ENCODE data around the gene ARHGAP18.
"Not testable (repeated sequence)": the region's sequence is repeated elsewhere in the genome, so short reads cannot be mapped to it uniquely, and the experiment has no call there.

Gene ARHGAP18

DNA sequence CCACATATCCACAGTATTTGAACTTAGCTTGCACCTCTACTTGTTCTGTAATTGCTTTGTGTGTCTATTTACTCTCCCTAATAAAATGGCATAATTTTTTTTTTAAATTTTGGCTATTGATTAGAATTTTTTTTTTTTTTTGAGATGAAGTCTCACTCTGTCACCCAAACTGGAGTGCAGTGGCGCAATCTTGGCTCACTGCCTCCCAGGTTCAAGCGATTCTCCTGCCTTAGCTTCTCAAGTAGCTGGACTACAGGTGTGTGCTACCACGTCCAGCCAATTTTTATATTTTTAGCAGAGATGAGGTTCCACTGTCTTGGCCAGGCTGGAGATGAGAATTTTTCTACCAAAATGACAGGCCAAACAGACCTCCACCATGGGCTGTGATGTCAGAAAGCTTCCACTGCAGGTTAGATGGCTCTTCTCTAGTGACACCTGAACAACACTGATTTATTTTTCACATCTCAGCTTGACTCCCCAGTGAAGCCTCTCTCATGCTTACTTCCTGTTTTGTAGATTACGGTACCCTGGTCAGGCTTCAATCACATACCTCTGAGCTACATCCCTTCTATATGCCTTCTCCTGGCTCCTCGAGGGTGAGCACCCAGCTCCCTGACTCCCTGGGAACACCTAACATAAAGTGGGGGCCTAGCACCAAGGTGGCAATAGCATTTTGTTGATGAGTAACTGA lies 112.8 kb downstream of the ARHGAP18 start:
- H3K4me3 ChIP-seq (ENCODE audit: low read depth, low read length) = no peak overlapping the region

- H3K4me3 ChIP-seq (ENCODE audit: low read depth, low read length) = no peak overlapping the region
These were observed 113.5 kb downstream of the ARHGAP18 start for GRCh38 chr6:129596522-129596921.

- no peak overlapping the region for H3K4me3 ChIP-seq (ENCODE audit: low read depth, low read length)
These were observed 116.8 kb downstream of the ARHGAP18 start for GRCh38 chr6:129593233-129593564.

DNA sequence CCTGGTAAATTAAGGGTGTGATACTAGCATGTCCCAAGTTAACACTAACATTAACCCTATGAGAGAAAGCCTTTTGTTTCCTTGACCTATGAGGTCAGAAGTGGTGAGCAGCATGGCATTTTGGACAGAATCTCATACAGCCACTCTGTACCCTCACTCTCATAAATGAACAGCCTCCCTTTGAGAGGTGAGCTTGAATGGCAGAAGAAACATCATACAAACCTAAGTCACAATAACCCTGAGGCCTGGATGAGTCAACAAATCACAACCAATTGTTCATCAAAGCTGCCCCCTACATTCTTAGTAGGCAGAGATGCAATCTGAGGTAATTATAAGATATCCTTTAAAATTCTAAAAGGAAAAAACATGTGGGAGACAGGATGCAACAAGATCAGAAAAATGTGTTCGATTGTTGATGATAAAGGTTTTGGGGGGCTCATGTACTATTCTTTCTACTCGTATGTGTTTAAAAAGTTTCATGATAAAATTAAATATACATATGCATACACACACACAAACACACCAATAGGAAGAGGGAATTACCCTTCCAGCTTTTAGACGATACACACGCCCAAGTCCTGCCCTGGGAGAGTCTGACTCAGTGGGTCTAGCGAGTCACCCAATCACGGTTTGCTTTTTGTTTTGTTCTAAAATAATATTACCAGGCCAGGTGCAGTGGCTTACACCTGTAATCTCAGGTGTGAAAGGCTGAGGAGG lies 117.3 kb downstream of the ARHGAP18 start:
- no peak overlapping the region for H3K4me3 ChIP-seq (ENCODE audit: low read depth, low read length)

- no peak overlapping the region for H3K4me3 ChIP-seq (ENCODE audit: low read depth, low read length)
These were observed 119.5 kb downstream of the ARHGAP18 start for GRCh38 chr6:129590408-129591022.

- H3K4me3 ChIP-seq (ENCODE audit: low read depth, low read length) = no peak overlapping the region
These were observed 123.2 kb downstream of the ARHGAP18 start for GRCh38 chr6:129586815-129587214.

GRCh38 chr6:129583866-129584265 lies 126.1 kb downstream of the ARHGAP18 start:
- no peak overlapping the region for H3K4me3 ChIP-seq (ENCODE audit: low read depth, low read length)

DNA sequence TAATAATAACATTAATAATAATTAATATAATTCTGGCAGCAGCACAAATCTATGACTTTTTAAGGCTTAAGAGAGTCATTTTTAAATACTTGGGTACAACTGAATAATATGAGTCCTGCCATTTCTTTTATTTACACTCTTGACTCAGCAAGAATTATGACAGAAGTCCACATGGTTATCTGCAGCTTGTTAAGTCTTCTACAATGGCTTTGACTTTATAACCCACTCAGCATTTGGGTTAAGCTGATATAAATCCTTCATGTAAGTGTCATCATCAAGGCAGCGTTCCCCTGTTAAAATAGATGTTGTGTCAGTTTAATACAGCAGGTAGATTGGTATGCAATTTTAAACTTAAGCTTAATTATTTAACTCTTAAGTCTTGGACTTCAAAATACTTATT lies 131.7 kb downstream of the ARHGAP18 start:
- H3K4me3 ChIP-seq (ENCODE audit: low read depth, low read length) = no peak overlapping the region

- H3K4me3 ChIP-seq (ENCODE audit: low read depth, low read length) = no peak overlapping the region
These were observed 132.3 kb downstream of the ARHGAP18 start for GRCh38 chr6:129577691-129578090.

- H3K4me3 ChIP-seq (ENCODE audit: low read depth, low read length) = no peak overlapping the region
These were observed 133.5 kb downstream of the ARHGAP18 start for GRCh38 chr6:129576456-129576855.

GRCh38 chr6:129575378-129576118 lies 134.4 kb downstream of the ARHGAP18 start:
- no peak overlapping the region for H3K4me3 ChIP-seq (ENCODE audit: low read depth, low read length)

GRCh38 chr6:129574605-129575004 lies 135.4 kb downstream of the ARHGAP18 start:
- H3K4me3 ChIP-seq (ENCODE audit: low read depth, low read length) = not testable (repeated sequence)

DNA sequence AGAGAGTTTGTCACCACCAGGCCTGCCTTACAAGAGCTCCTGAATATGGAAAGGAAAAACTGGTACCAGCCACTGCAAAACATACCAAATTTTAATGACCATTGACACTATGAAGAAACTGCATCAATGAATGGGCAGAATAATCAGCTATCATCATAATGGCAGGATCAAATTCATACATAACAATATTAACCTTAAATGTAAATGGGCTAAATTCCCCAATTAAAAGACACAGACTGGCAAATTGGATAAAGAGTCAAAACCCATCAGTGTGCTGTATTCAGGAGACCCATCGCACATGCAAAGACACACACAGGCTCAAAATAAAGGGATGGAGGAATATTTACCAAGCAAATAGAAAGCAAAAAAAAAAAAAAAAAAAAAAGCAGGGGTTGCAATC lies 139.0 kb downstream of the ARHGAP18 start:
- not testable (repeated sequence) for H3K4me3 ChIP-seq (ENCODE audit: low read depth, low read length)

DNA sequence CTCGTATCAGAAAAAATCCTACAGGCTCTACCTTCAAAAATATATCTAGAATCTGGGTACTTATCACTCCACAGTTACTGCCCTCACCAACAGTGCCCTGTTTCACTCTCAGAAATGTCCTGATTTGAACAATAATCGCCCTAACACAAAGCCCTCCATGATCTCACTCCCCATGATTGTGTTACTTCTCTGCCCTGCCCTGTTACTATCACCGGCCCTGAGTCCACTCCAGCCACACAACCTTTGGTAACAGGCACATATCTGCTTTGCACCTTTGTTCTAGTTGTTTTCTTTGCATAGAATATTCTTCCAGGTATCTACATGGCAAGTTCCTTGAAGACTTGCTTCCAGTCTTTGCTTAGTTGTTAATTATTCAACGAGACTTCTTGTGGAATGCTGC lies 142.0 kb downstream of the ARHGAP18 start:
- no peak overlapping the region for H3K4me3 ChIP-seq (ENCODE audit: low read depth, low read length)

DNA sequence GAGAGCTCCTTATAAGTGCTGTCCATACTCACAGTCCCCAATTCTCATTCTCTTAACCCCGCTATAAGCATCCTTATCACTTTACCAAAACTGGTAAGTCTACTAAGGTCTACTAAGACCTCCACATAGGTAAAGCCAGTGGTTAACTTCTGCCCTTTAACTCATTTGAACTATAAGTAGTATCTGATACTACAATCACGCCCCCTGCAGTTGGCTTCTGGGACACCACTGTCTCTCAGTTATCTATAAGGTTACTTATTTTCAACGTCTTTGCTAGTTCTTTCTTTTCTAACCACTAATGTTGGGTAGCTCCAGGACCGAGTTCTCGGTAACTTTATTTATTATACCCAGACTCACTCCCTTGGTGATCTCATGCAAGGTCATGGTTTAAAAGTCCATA lies 142.6 kb downstream of the ARHGAP18 start:
- H3K4me3 ChIP-seq (ENCODE audit: low read depth, low read length) = no peak overlapping the region

DNA sequence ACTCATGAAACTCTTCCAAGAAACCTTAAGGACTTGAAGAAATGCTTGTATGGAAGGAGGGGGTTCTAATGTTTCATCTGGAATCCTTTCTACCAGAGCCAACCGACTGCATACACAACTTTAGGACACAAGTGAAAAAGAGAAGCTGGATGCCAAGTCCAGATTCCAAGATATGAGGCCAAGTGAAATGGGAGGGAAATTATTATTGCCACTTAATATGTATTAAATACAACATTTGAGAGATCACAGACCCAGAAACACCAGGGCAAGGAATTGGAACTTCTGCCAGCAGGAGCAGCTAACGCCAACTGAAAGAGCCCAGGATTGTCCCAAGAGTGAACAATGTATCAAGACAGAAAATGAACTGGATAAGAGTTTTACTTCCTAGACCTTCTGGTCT lies 144.2 kb downstream of the ARHGAP18 start:
- H3K4me3 ChIP-seq (ENCODE audit: low read depth, low read length) = no peak overlapping the region

DNA sequence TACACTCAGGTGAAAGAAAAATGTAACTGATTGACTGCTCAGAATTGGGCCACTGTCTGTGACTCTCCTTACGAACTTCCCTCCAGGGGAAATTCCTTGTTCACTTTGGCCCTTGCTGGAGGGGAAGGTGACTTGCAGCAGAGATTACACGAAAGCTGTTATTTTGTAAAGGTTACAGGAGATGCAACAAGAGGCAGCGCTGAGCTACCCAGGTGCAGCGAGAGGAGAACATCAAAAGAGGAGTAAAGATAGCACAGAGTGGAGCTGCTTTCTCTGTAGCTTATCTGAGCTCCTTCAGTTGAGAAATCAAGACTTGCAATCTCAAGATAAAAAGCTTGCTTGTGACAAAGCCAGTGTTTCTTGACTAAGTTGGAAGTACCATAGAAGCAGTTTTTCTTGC lies 144.6 kb downstream of the ARHGAP18 start:
- H3K4me3 ChIP-seq (ENCODE audit: low read depth, low read length) = no peak overlapping the region

DNA sequence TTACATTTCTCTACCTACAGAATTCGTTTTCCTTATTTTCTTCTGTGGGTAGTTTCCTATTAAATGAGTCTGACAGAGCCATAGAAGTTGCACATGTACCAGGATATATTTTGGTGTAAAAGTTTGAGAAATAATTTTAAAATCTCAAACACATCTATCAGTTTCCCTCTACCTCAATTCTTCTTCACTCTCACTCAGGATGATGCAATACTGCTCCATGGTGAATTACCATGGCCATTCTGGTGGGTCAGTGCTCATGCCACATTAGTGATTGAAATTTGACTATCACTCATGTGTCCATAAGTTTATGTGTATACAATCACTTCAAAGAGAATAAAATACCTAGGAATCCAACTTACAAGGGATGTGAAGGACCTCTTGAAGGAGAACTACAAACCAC lies 151.7 kb downstream of the ARHGAP18 start:
- no peak overlapping the region for H3K4me3 ChIP-seq (ENCODE audit: low read depth, low read length)

- no peak overlapping the region for H3K4me3 ChIP-seq (ENCODE audit: low read depth, low read length)
These were observed 154.7 kb downstream of the ARHGAP18 start for GRCh38 chr6:129555206-129555832.

DNA sequence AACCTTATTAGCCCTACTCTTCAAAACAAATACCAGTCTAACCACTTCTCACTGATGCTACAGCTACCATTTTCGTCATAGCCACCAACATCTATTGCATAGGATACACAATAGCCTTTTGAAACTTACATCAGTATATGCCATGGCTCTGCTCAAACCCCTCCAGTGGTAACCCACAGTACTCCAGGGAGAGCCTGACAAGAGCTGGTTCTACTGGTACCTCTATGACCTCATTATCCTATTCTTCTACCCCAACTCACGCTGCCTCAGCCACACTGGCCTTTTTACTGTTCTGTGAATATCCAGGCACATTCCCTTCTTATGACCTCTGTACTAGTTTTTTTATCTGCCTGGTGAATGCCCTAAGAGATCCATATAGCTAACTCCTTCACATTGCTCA lies 157.6 kb downstream of the ARHGAP18 start:
- H3K4me3 ChIP-seq (ENCODE audit: low read depth, low read length) = no peak overlapping the region

DNA sequence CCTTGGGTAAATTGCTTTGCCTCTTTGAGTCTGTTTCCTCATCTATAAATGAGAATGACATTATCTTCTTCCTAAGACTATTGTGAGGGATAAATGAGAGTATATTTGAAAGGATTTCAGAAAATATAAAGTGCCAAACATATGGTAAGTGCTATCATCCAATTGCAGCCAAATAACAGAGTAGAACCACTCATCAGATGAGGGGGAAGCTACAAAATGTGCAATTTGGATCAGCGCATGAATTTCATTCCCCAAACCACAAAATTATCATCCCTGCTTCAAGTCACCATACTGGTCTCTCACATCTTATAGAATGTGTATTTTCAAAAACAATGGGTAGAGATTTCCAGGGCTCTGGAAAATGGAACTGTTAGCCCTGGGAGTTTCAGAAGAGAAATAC lies 158.5 kb downstream of the ARHGAP18 start:
- no peak overlapping the region for H3K4me3 ChIP-seq (ENCODE audit: low read depth, low read length)
